GM23338 (cell line): ENCODE data around the gene COL8A2.

Experiments used
- CREB1 ChIP-seq: fragments of 250-450 bp; sonication (Bioruptor Pico); IDR thresholded peaks from 2 replicates; pipeline ENCODE4 v1.5.0; 2020; ENCODE audit warnings: low read depth, mild to moderate bottlenecking, moderate library complexity
- EZH2 ChIP-seq: fragments of 200-600 bp; sonication (generic); IDR thresholded peaks from one replicate; pipeline ENCODE4 v1.8.0; 2017; ENCODE audit warnings: antibody characterized with exemption, mild to moderate bottlenecking, low read depth; ENCODE audit not compliant: unreplicated experiment
- EZH2phosphoT487 ChIP-seq: fragments of 200-600 bp; sonication (generic); IDR thresholded peaks from one replicate; pipeline ENCODE4 v1.8.1; 2018; ENCODE audit warnings: antibody characterized with exemption; ENCODE audit not compliant: unreplicated experiment
- NANOG ChIP-seq: IDR thresholded peaks from 2 replicates; pipeline ENCODE4 v1.6.1; 2016; ENCODE audit warnings: antibody characterized with exemption, borderline replicate concordance
- POLR2AphosphoS5 ChIP-seq: IDR thresholded peaks from 2 replicates; pipeline ENCODE4 v1.6.1; 2016; ENCODE audit warnings: antibody characterized with exemption, low read depth
- ZNF114 ChIP-seq: fragments of 250-450 bp; sonication (Bioruptor Pico); IDR thresholded peaks from 2 replicates; pipeline ENCODE4 v1.5.0; 2020; ENCODE audit warnings: mild to moderate bottlenecking, moderate library complexity
- ZNF331 ChIP-seq: fragments of 250-450 bp; sonication (Bioruptor Pico); IDR thresholded peaks from 2 replicates; pipeline ENCODE4 v1.5.0; 2020; ENCODE audit warnings: low read depth, mild to moderate bottlenecking, moderate library complexity
- TF ChIP-seq, protein P1 (sequence below), 2 experiments: fragments of 200-600 bp in 1 of 2; sonication (generic) in 1 of 2; conservative IDR thresholded peaks; 2 replicates each; pipeline versions ENCODE4 v1.5.1 to v1.6.1; 2016 to 2017; ENCODE audit warnings: antibody characterized with exemption in 2 of 2, low read depth in 2 of 2, mild to moderate bottlenecking in 2 of 2, moderate library complexity in 1 of 2
- TF ChIP-seq, protein P2 (sequence below): fragments of 250-450 bp; sonication (Bioruptor Pico); IDR thresholded peaks from 2 replicates; pipeline ENCODE4 v1.5.0; 2020; ENCODE audit warnings: mild to moderate bottlenecking, moderate library complexity
- TF ChIP-seq, protein P3 (sequence below): IDR thresholded peaks from one replicate; pipeline ENCODE4 v1.6.1; 2018; ENCODE audit warnings: antibody characterized with exemption; ENCODE audit not compliant: unreplicated experiment

DNA sequence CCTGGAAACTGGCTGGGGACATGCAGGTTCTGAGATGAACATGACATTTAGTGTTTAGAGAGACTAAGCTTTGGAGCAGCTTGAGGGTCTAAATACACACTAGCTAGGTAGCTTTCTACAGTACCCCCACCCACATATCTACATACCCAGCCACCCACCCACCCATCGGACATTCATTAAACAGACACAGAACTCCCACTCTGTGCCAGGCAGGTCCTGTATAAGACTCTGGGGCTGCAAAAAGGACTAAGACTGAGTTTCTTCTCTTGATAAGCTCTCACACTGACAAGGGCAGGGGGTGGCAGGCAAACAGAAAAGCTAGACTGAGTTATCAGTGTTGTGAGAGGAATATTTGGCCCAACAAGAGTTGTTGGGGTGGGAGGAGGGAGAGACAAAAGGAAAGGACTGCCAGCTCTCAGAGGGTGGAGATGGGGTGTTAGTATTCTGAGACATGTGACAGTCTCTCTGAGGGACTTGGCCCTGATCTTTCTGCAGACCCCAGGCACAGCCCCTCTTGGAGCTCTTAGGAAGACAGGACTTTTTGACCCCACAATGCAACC lies 37.7 kb upstream of the COL8A2 start:
- TF ChIP-seq EZH2 (no peak), EZH2phosphoT487 (no peak), NANOG (no peak), POLR2AphosphoS5 (no peak), ZNF331 (CRISPR knock-in tag) (no peak), CREB1 (CRISPR knock-in tag) (no peak), ZNF114 (no peak)
- TF ChIP-seq, protein P1, sequence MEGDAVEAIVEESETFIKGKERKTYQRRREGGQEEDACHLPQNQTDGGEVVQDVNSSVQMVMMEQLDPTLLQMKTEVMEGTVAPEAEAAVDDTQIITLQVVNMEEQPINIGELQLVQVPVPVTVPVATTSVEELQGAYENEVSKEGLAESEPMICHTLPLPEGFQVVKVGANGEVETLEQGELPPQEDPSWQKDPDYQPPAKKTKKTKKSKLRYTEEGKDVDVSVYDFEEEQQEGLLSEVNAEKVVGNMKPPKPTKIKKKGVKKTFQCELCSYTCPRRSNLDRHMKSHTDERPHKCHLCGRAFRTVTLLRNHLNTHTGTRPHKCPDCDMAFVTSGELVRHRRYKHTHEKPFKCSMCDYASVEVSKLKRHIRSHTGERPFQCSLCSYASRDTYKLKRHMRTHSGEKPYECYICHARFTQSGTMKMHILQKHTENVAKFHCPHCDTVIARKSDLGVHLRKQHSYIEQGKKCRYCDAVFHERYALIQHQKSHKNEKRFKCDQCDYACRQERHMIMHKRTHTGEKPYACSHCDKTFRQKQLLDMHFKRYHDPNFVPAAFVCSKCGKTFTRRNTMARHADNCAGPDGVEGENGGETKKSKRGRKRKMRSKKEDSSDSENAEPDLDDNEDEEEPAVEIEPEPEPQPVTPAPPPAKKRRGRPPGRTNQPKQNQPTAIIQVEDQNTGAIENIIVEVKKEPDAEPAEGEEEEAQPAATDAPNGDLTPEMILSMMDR (conservative IDR thresholded peaks at IDR 0.05; ENCODE audit: low read depth in 2 of 2), result no peak
- TF ChIP-seq, protein P2, sequence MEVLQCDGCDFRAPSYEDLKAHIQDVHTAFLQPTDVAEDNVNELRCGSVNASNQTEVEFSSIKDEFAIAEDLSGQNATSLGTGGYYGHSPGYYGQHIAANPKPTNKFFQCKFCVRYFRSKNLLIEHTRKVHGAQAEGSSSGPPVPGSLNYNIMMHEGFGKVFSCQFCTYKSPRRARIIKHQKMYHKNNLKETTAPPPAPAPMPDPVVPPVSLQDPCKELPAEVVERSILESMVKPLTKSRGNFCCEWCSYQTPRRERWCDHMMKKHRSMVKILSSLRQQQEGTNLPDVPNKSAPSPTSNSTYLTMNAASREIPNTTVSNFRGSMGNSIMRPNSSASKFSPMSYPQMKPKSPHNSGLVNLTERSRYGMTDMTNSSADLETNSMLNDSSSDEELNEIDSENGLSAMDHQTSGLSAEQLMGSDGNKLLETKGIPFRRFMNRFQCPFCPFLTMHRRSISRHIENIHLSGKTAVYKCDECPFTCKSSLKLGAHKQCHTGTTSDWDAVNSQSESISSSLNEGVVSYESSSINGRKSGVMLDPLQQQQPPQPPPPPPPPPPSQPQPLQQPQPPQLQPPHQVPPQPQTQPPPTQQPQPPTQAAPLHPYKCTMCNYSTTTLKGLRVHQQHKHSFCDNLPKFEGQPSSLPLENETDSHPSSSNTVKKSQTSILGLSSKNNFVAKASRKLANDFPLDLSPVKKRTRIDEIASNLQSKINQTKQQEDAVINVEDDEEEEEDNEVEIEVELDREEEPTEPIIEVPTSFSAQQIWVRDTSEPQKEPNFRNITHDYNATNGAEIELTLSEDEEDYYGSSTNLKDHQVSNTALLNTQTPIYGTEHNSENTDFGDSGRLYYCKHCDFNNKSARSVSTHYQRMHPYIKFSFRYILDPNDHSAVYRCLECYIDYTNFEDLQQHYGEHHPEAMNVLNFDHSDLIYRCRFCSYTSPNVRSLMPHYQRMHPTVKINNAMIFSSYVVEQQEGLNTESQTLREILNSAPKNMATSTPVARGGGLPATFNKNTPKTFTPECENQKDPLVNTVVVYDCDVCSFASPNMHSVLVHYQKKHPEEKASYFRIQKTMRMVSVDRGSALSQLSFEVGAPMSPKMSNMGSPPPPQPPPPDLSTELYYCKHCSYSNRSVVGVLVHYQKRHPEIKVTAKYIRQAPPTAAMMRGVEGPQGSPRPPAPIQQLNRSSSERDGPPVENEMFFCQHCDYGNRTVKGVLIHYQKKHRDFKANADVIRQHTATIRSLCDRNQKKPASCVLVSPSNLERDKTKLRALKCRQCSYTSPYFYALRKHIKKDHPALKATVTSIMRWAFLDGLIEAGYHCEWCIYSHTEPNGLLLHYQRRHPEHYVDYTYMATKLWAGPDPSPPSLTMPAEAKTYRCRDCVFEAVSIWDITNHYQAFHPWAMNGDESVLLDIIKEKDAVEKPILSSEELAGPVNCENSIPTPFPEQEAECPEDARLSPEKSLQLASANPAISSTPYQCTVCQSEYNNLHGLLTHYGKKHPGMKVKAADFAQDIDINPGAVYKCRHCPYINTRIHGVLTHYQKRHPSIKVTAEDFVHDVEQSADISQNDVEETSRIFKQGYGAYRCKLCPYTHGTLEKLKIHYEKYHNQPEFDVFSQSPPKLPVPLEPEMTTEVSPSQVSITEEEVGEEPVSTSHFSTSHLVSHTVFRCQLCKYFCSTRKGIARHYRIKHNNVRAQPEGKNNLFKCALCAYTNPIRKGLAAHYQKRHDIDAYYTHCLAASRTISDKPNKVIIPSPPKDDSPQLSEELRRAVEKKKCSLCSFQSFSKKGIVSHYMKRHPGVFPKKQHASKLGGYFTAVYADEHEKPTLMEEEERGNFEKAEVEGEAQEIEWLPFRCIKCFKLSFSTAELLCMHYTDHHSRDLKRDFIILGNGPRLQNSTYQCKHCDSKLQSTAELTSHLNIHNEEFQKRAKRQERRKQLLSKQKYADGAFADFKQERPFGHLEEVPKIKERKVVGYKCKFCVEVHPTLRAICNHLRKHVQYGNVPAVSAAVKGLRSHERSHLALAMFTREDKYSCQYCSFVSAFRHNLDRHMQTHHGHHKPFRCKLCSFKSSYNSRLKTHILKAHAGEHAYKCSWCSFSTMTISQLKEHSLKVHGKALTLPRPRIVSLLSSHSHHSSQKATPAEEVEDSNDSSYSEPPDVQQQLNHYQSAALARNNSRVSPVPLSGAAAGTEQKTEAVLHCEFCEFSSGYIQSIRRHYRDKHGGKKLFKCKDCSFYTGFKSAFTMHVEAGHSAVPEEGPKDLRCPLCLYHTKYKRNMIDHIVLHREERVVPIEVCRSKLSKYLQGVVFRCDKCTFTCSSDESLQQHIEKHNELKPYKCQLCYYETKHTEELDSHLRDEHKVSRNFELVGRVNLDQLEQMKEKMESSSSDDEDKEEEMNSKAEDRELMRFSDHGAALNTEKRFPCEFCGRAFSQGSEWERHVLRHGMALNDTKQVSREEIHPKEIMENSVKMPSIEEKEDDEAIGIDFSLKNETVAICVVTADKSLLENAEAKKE (CRISPR knock-in tag), result no peak
- TF ChIP-seq, protein P3, sequence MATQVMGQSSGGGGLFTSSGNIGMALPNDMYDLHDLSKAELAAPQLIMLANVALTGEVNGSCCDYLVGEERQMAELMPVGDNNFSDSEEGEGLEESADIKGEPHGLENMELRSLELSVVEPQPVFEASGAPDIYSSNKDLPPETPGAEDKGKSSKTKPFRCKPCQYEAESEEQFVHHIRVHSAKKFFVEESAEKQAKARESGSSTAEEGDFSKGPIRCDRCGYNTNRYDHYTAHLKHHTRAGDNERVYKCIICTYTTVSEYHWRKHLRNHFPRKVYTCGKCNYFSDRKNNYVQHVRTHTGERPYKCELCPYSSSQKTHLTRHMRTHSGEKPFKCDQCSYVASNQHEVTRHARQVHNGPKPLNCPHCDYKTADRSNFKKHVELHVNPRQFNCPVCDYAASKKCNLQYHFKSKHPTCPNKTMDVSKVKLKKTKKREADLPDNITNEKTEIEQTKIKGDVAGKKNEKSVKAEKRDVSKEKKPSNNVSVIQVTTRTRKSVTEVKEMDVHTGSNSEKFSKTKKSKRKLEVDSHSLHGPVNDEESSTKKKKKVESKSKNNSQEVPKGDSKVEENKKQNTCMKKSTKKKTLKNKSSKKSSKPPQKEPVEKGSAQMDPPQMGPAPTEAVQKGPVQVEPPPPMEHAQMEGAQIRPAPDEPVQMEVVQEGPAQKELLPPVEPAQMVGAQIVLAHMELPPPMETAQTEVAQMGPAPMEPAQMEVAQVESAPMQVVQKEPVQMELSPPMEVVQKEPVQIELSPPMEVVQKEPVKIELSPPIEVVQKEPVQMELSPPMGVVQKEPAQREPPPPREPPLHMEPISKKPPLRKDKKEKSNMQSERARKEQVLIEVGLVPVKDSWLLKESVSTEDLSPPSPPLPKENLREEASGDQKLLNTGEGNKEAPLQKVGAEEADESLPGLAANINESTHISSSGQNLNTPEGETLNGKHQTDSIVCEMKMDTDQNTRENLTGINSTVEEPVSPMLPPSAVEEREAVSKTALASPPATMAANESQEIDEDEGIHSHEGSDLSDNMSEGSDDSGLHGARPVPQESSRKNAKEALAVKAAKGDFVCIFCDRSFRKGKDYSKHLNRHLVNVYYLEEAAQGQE, result no peak
